Keratinocyte (primary cell): ENCODE measurements around the gene DEDD. TPM values are rescaled to one million over a fixed set of nuclear protein-coding genes. Genes with fewer than 3 reads are reported as not detected.
A peak's percentile ranks its signal among the peaks of the same experiment; 100 is the strongest.

Source experiments
- DNase-seq: peaks from one replicate; pipeline ENCODE4 v3.0.0-alpha.2; 2011; ENCODE audit warnings: low read depth, missing footprints, low spot score
- FAIRE-seq: peaks from 2 replicates; lab custom pipeline; 2011; peaks lifted over from hg19 to GRCh38; lab: Jason Lieb, UNC
- H2AFZ ChIP-seq: 2 replicates; pipeline ENCODE4 v1.6.0; 2012; ENCODE audit warnings: low read length, control low read depth, inconsistent platforms; ENCODE audit not compliant: control insufficient read depth
- H3K27ac ChIP-seq: 2 replicates; pipeline ENCODE4 v1.5.1; 2011; ENCODE audit warnings: low read length; ENCODE audit not compliant: control insufficient read depth, insufficient read depth
- H3K27me3 ChIP-seq: 3 replicates; pipeline ENCODE4 v1.6.0; 2011; ENCODE audit warnings: low read length; ENCODE audit not compliant: control insufficient read depth, insufficient read depth; ENCODE audit errors: extremely low read depth
- H3K36me3 ChIP-seq, 2 experiments: 2 replicates in 1 of 2; 3 replicates in 1 of 2; pipeline ENCODE4 v1.5.1; 2011; ENCODE audit warnings: low read length in 2 of 2, mild to moderate bottlenecking in 1 of 2; ENCODE audit not compliant: control insufficient read depth in 2 of 2, insufficient read depth in 2 of 2; ENCODE audit errors: extremely low read depth in 1 of 2
- H3K4me1 ChIP-seq: 3 replicates; pipeline ENCODE4 v1.5.1; 2011; ENCODE audit warnings: low read length; ENCODE audit not compliant: control insufficient read depth, insufficient read depth; ENCODE audit errors: extremely low read depth
- H3K4me2 ChIP-seq: 3 replicates; pipeline ENCODE4 v1.6.0; 2011; ENCODE audit warnings: low read depth, low read length; ENCODE audit not compliant: control insufficient read depth, insufficient read depth; ENCODE audit errors: extremely low read depth
- H3K4me3 ChIP-seq, 3 experiments: fragments of 200-600 bp in 1 of 3; sonication (generic) in 1 of 3; 2 replicates in 2 of 3; 3 replicates in 1 of 3; pipeline ENCODE4 v1.5.1; 2011 to 2016; ENCODE audit warnings: low read length in 3 of 3, mild to moderate bottlenecking in 3 of 3, control low read depth in 2 of 3, inconsistent platforms in 1 of 3, low read depth in 1 of 3, mixed read lengths in 1 of 3, mixed run types in 1 of 3, moderate library complexity in 1 of 3; ENCODE audit not compliant: control insufficient read depth in 2 of 3, insufficient read depth in 2 of 3; ENCODE audit errors: extremely low read depth in 1 of 3
- H3K79me2 ChIP-seq: 2 replicates; pipeline ENCODE4 v1.6.0; 2012; ENCODE audit warnings: low read length; ENCODE audit not compliant: control insufficient read depth, insufficient read depth
- H3K9ac ChIP-seq: 3 replicates; pipeline ENCODE4 v1.6.0; 2011; ENCODE audit warnings: low read length; ENCODE audit not compliant: control insufficient read depth, insufficient read depth; ENCODE audit errors: extremely low read depth
- H3K9me1 ChIP-seq: 3 replicates; pipeline ENCODE4 v1.6.0; 2011; ENCODE audit warnings: low read length; ENCODE audit not compliant: control insufficient read depth, insufficient read depth; ENCODE audit errors: extremely low read depth
- H3K9me3 ChIP-seq: 2 replicates; pipeline ENCODE4 v1.5.1; 2012; ENCODE audit warnings: low read depth, low read length; ENCODE audit not compliant: control insufficient read depth
- H4K20me1 ChIP-seq: 3 replicates; pipeline ENCODE4 v1.6.0; 2011; ENCODE audit warnings: low read length; ENCODE audit not compliant: control insufficient read depth, insufficient read depth; ENCODE audit errors: extremely low read depth
- EZH2 ChIP-seq: IDR thresholded peaks from one replicate; pipeline ENCODE4 v1.6.1; 2012; ENCODE audit warnings: inconsistent platforms, mild to moderate bottlenecking, low read length, moderate library complexity
- dilution Hi-C: fragments of 300-500 bp; cut with MboI; formaldehyde crosslinking; loops from one replicate; pipeline ENCODE4 v1.7.0; 2020; ENCODE audit warnings: low sequenced_read_pairs; ENCODE audit not compliant: extremely low pct_ligation_motif_present
- polyA plus RNA-seq, 5 experiments: library from polyadenylated mRNA; depleted of rRNA in 3 of 5; stranded (reverse) in 3 of 5; stranded (forward) in 1 of 5; unstranded in 1 of 5; fragments of >200 nt; gene quantifications; 1 replicate in 1 of 5; 2 replicates in 3 of 5; 3 replicates in 1 of 5; pipeline versions ENCODE4 v1.2.1 to v1.2.3, GENCODE V29; 2011 to 2012; ENCODE audit warnings: missing spikeins in 2 of 5, low read depth in 1 of 5, low replicate concordance in 1 of 5
- TF ChIP-seq, protein P1 (sequence below), 3 experiments: IDR thresholded peaks in 1 of 3; conservative IDR thresholded peaks in 1 of 3; optimal IDR thresholded peaks in 1 of 3; 2 replicates in 2 of 3; 3 replicates in 1 of 3; pipeline versions ENCODE3 to v1.5.1; 2011; ENCODE audit warnings: low read length in 3 of 3, mild to moderate bottlenecking in 3 of 3, moderate library complexity in 2 of 3, control low read depth in 1 of 3, inconsistent platforms in 1 of 3; ENCODE audit not compliant: insufficient read depth in 2 of 3; ENCODE audit errors: extremely low read depth in 1 of 3

The DEDD gene
- polyA plus RNA-seq, 1 donor (not counting 4 experiments of a cell fraction or from before 2014, with no cell fraction given): 33.0 TPM

DNA sequence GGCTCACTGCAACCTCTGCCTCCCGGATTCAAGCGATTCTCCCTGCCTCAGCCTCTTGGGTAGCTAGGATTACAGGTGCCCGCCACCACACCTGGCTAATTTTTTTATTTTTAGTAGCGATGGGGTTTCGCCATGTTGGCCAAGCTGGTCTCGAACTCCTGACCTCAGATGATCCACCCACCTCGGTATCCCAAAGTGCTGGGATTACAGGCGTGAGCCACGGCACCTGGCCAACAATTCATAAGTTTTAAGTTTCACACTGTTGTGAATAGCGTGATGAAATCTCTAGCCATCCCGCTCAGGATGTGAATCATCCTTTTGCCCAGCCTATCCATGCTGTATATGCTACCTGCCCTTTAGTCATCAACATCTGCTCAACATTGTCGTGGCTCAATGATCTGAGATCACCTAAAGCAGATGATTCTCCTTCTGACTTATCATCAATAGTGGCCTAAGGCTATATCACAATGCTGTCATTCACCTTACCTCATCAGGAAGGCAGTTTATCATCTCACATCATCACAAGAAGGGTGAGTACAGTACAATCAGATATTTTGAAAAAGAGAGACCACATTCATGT, 17.2 kb downstream of the DEDD start:
- Histone ChIP-seq H3K9me1 (no peaks in the 10 kb centered on the region), H3K9ac (peak overlapping the region; percentile 35), H3K9me3 (no peaks in the 10 kb centered on the region), H3K4me2 (peak overlapping the region; percentile 62), H3K79me2 (peaks cover 72% of the 10 kb centered on the region), H2AFZ (no peak overlapping the region), H3K36me3 (peaks cover 2 to 19% of the 10 kb centered on the region in 2 experiments), H3K27me3 (no peaks in the 10 kb centered on the region), H3K4me3 (peak overlapping the region in 1 of 3 experiments; percentile 36), H3K4me1 (peaks cover 39% of the 10 kb centered on the region), H3K27ac (peak overlapping the region; percentile 97), H4K20me1 (no peaks in the 10 kb centered on the region)
- dilution Hi-C loops: no loop called here
- DNase-seq (peak; percentile 100), FAIRE-seq (peak; percentile 95)
- no peak for TF ChIP-seq EZH2

DNA sequence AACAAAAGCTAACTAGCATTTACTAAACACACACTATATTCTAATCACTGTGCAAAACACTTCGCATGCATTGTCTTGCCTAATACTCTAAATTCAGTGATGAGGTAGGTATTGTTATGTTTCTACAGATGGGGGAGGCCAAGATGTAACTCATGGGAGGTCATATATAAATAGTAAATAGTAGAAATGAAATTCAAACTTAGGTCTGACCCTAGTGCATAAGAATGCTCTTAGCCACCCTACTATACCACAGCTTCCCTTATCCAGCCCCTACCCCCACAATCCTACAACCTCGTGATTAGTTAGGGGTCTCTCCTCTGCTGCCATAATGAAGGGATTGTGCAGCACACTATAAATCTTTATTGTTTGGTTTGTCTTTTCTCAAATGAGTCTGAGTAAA, 17.9 kb downstream of the DEDD start:
- TF ChIP-seq EZH2: no peak
- TF ChIP-seq, protein P1, sequence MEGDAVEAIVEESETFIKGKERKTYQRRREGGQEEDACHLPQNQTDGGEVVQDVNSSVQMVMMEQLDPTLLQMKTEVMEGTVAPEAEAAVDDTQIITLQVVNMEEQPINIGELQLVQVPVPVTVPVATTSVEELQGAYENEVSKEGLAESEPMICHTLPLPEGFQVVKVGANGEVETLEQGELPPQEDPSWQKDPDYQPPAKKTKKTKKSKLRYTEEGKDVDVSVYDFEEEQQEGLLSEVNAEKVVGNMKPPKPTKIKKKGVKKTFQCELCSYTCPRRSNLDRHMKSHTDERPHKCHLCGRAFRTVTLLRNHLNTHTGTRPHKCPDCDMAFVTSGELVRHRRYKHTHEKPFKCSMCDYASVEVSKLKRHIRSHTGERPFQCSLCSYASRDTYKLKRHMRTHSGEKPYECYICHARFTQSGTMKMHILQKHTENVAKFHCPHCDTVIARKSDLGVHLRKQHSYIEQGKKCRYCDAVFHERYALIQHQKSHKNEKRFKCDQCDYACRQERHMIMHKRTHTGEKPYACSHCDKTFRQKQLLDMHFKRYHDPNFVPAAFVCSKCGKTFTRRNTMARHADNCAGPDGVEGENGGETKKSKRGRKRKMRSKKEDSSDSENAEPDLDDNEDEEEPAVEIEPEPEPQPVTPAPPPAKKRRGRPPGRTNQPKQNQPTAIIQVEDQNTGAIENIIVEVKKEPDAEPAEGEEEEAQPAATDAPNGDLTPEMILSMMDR (optimal IDR thresholded peaks at IDR 0.05 in 1 of 3, IDR thresholded peaks at IDR 0.05 in 1 of 3, conservative IDR thresholded peaks at IDR 0.05 in 1 of 3; ENCODE audit: extremely low read depth in 1 of 3, insufficient read depth in 2 of 3, low read length in 3 of 3): no peak
- H3K4me3 ChIP-seq: peak overlapping the region in 2 of 3 experiments; percentile 33 to 36
- no peak for DNase-seq
- no peaks in the 10 kb centered on the region for H3K27me3 ChIP-seq
- H3K4me1 ChIP-seq: peaks cover 33% of the 10 kb centered on the region
- no peak for FAIRE-seq
- dilution Hi-C loops: no loop called here
- no peaks in the 10 kb centered on the region for H3K9me3 ChIP-seq
- peaks cover 79% of the 10 kb centered on the region for H3K79me2 ChIP-seq
- peak overlapping the region; percentile 35 for H3K9ac ChIP-seq
- H4K20me1 ChIP-seq: no peaks in the 10 kb centered on the region
- no peak overlapping the region for H2AFZ ChIP-seq
- H3K9me1 ChIP-seq: no peaks in the 10 kb centered on the region
- peaks cover 2 to 19% of the 10 kb centered on the region in 2 experiments for H3K36me3 ChIP-seq
- H3K27ac ChIP-seq: peak overlapping the region; percentile 97
- peak overlapping the region; percentile 62 for H3K4me2 ChIP-seq
